Hepatocyte (in vitro differentiated cells): ENCODE data around the gene NXN. TPM values are rescaled to one million over a fixed set of nuclear protein-coding genes. Genes with fewer than 3 reads are reported as not detected.

Experiments used
- DNase-seq: peaks from one replicate; pipeline ENCODE4 v3.0.0-alpha.2; 2016; ENCODE audit warnings: low spot score
- H2AFZ ChIP-seq: fragments of 200-600 bp; sonication (generic); 2 replicates; pipeline ENCODE4 v1.6.0; 2016; ENCODE audit warnings: antibody characterized with exemption, mild to moderate bottlenecking
- H3K27ac ChIP-seq: fragments of 200-600 bp; sonication (generic); 2 replicates; pipeline ENCODE4 v1.5.1; 2016; ENCODE audit warnings: mild to moderate bottlenecking
- H3K27me3 ChIP-seq: fragments of 200-600 bp; sonication (generic); 2 replicates; pipeline ENCODE4 v1.6.1; 2016
- H3K36me3 ChIP-seq: fragments of 200-600 bp; sonication (generic); replicated peaks from 2 replicates; pipeline ENCODE4 v1.5.1; 2016; ENCODE audit warnings: low read depth; ENCODE audit not compliant: insufficient read depth
- H3K4me1 ChIP-seq: fragments of 200-600 bp; sonication (generic); 2 replicates; pipeline ENCODE4 v1.5.1; 2016; ENCODE audit warnings: mild to moderate bottlenecking, moderate library complexity; ENCODE audit not compliant: insufficient read depth
- H3K4me2 ChIP-seq: fragments of 200-600 bp; sonication (generic); 2 replicates; pipeline ENCODE4 v1.6.0; 2016
- H3K4me3 ChIP-seq: fragments of 200-600 bp; sonication (generic); 2 replicates; pipeline ENCODE4 v1.5.1; 2016; ENCODE audit warnings: mild to moderate bottlenecking
- H3K79me2 ChIP-seq: fragments of 200-600 bp; sonication (generic); 2 replicates; pipeline ENCODE4 v1.6.0; 2017; ENCODE audit warnings: mild to moderate bottlenecking
- H3K9me2 ChIP-seq: fragments of 200-600 bp; sonication (generic); replicated peaks from 2 replicates; pipeline ENCODE4 v1.6.0; 2017; ENCODE audit warnings: mild to moderate bottlenecking; ENCODE audit not compliant: insufficient read depth
- H3K9me3 ChIP-seq: fragments of 200-600 bp; sonication (generic); 2 replicates; pipeline ENCODE4 v1.5.1; 2016; ENCODE audit warnings: low read depth, mild to moderate bottlenecking
- H4K20me1 ChIP-seq: fragments of 200-600 bp; sonication (generic); 2 replicates; pipeline ENCODE4 v1.6.0; 2016; ENCODE audit warnings: mild to moderate bottlenecking; ENCODE audit not compliant: insufficient read depth, poor library complexity, severe bottlenecking
- EZH2 ChIP-seq: fragments of 200-600 bp; sonication (generic); IDR thresholded peaks from 2 replicates; pipeline ENCODE4 v1.6.1; 2016; ENCODE audit warnings: antibody characterized with exemption, mild to moderate bottlenecking, borderline replicate concordance
- EZH2phosphoT487 ChIP-seq: fragments of 200-600 bp; sonication (generic); IDR thresholded peaks from one replicate; pipeline ENCODE4 v1.6.1; 2018; ENCODE audit warnings: antibody characterized with exemption, mild to moderate bottlenecking, low read depth, moderate library complexity; ENCODE audit not compliant: unreplicated experiment, severe bottlenecking
- WGBS: methylation state at CpG from one replicate; pipeline ENCODE4 v1.1.6; 2016; ENCODE audit warnings: low lambda C conversion rate; ENCODE audit errors: missing lambda C conversion rate; 5-methylcytosine and 5-hydroxymethylcytosine counted together
- polyA plus RNA-seq: library from polyadenylated mRNA; unstranded; fragments of >200 nt; fragmentation: Nextera tagmentation; extraction: Ambion mirVana; gene quantifications from 2 replicates; pipeline ENCODE4 v1.2.1, GENCODE V29; 2016
- total RNA-seq: library from RNA; depleted of rRNA; stranded (reverse); fragments of >200 nt; gene quantifications from 2 replicates; pipeline ENCODE4 v1.2.3, GENCODE V29; 2014
- TF ChIP-seq, protein P1 (sequence below): fragments of 200-600 bp; sonication (generic); IDR thresholded peaks from 2 replicates; pipeline ENCODE4 v1.5.1; 2016; ENCODE audit warnings: antibody characterized with exemption, mild to moderate bottlenecking; ENCODE audit not compliant: poor library complexity

The NXN gene
- total and polyA plus RNA-seq, 2 experiments from 2014 or later: 55.0 to 74.1 TPM

DNA sequence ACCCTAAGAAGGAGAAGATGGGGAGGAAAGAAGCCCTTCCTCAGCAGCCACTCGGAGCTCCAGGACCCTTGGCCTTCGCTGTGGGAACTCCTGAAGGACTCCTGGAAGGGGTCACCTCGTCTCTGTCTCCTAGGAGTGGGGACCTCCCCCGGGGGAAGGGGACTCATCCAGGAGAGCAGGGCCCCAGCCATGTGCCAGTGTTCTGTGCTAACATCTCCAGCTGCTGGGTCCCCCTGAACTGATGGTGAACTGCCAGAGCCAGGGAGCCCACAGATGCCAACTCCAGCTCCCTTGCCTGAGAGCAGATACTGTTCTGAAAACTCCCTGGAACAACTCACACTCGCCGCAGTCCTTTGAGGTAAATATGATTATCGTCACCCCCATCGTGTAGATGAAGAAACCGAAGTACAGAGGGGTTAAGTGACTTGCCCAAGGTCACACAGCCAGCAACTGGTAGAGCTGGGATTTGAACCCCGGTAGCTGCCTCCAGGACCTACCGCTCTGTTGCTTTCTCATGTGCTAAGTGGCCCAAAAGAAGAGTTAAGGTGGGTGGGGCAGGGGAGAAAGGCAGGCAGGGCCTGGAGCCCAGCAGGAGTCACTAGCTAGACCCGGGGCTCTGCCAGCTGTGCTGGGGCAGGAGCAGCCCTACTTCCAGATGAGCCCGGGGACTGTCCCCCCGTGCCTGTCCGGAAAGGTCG is 27.9 kb upstream of the NXN start:
- DNase-seq: no peak
- Histone ChIP-seq H3K4me1 (peaks cover 34% of the 10 kb centered on the region), H4K20me1 (no peaks in the 10 kb centered on the region), H3K9me2 (no peaks in the 10 kb centered on the region), H3K9me3 (no peaks in the 10 kb centered on the region), H3K4me2 (no peak overlapping the region), H3K27ac (no peak overlapping the region), H3K36me3 (no peaks in the 10 kb centered on the region), H3K79me2 (no peaks in the 10 kb centered on the region), H3K4me3 (no peak overlapping the region), H2AFZ (no peak overlapping the region), H3K27me3 (no peaks in the 10 kb centered on the region)
- TF ChIP-seq EZH2 (no peak), EZH2phosphoT487 (no peak)
- TF ChIP-seq, protein P1, sequence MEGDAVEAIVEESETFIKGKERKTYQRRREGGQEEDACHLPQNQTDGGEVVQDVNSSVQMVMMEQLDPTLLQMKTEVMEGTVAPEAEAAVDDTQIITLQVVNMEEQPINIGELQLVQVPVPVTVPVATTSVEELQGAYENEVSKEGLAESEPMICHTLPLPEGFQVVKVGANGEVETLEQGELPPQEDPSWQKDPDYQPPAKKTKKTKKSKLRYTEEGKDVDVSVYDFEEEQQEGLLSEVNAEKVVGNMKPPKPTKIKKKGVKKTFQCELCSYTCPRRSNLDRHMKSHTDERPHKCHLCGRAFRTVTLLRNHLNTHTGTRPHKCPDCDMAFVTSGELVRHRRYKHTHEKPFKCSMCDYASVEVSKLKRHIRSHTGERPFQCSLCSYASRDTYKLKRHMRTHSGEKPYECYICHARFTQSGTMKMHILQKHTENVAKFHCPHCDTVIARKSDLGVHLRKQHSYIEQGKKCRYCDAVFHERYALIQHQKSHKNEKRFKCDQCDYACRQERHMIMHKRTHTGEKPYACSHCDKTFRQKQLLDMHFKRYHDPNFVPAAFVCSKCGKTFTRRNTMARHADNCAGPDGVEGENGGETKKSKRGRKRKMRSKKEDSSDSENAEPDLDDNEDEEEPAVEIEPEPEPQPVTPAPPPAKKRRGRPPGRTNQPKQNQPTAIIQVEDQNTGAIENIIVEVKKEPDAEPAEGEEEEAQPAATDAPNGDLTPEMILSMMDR: no peak
- 95% methylated on average over 16 of the region's 16 CpGs for WGBS

DNA sequence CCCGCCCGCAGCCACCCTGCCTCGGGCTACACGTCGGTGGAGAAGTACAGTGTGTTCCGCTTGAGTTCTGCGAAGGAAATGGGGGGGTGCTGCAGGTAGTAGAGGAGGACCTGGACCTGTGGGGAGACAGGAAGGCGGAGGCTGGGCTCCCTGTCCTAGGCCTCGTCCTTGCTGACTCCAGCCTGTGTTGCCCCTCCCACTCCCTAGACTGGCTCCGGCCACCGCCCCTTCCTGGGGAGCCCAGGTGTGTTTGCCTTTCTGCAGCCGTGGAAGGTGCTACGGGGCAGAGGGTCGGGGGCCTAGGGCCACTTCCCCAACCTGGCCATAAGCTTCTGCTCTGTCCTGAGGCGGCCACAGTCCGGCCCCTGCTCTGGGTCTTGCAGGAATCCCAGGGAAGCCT is 26.5 kb upstream of the NXN start:
- Histone ChIP-seq H3K36me3 (no peaks in the 10 kb centered on the region), H3K4me2 (peak overlapping the region; percentile 41), H3K4me1 (peaks cover 48% of the 10 kb centered on the region)

GRCh38 chr17:1005361-1005946 is 25.9 kb upstream of the NXN start:
- peak overlapping the region; percentile 41 for H3K4me2 ChIP-seq
- TF ChIP-seq, protein P1: no peak
- no peak for TF ChIP-seq EZH2
- no peak for TF ChIP-seq EZH2phosphoT487
- peak; percentile 53 for DNase-seq
- no peaks in the 10 kb centered on the region for H4K20me1 ChIP-seq
- peaks cover 51% of the 10 kb centered on the region for H3K4me1 ChIP-seq
- H3K79me2 ChIP-seq: no peaks in the 10 kb centered on the region
- H3K9me3 ChIP-seq: no peaks in the 10 kb centered on the region
- 70% methylated on average over 23 of the region's 23 CpGs for WGBS
- no peaks in the 10 kb centered on the region for H3K9me2 ChIP-seq
- H3K27ac ChIP-seq: peak overlapping the region; percentile 83
- H3K36me3 ChIP-seq: no peaks in the 10 kb centered on the region
- H3K27me3 ChIP-seq: no peaks in the 10 kb centered on the region
- no peak overlapping the region for H3K4me3 ChIP-seq
- H2AFZ ChIP-seq: no peak overlapping the region

More for the DNA sequence above, 26.5 kb upstream of the NXN start:
- Histone ChIP-seq H3K4me3 (no peak overlapping the region), H3K9me3 (no peaks in the 10 kb centered on the region), H3K9me2 (no peaks in the 10 kb centered on the region), H2AFZ (no peak overlapping the region), H3K27me3 (no peaks in the 10 kb centered on the region), H3K79me2 (no peaks in the 10 kb centered on the region), H3K27ac (peak overlapping the region; percentile 83), H4K20me1 (no peaks in the 10 kb centered on the region)
- DNase-seq: no peak
- TF ChIP-seq EZH2: no peak
- TF ChIP-seq EZH2phosphoT487: no peak
- TF ChIP-seq, protein P1: no peak
- 78% methylated on average over 16 of the region's 16 CpGs for WGBS
